Endothelial cell of umbilical vein (primary cell): ENCODE results near the gene KIZ. TPM values are rescaled to one million over a fixed set of nuclear protein-coding genes. Genes with fewer than 3 reads are reported as not detected.

Source experiments
- BruUV-seq: library from RNA; stranded (reverse); fragments of 400-500 nt; replicated peaks from 2 replicates; lab custom pipeline; 2021; lab: Mats Ljungman, UMichigan
- CTCF ChIA-PET: fragments of 300-600, 350-600 bp; sonication (Branson Sonifier 250); formaldehyde crosslinking; loops from one replicate; lab custom pipeline; 2021; ENCODE audit warnings: antibody characterized with exemption, inconsistent platforms; lab: Charles Lee
- POLR2A ChIA-PET: fragments of 300-600, 350-600 bp; sonication (Branson Sonifier 250); formaldehyde crosslinking; loops from one replicate; lab custom pipeline; 2021; ENCODE audit warnings: antibody characterized with exemption, inconsistent platforms; lab: Charles Lee
- DNase-seq: peaks from one replicate; pipeline ENCODE4 v3.0.0-alpha.2; 2011; ENCODE audit warnings: low read depth, low spot score
- FAIRE-seq: peaks from 2 replicates; lab custom pipeline; 2011; peaks lifted over from hg19 to GRCh38; lab: Jason Lieb, UNC
- H2AFZ ChIP-seq: 2 replicates; pipeline ENCODE4 v1.6.0; 2012; ENCODE audit warnings: low read depth, low read length, control low read depth, inconsistent platforms
- H3K27ac ChIP-seq: 2 replicates; pipeline ENCODE4 v1.5.1; 2011; ENCODE audit warnings: low read depth, mild to moderate bottlenecking, control low read depth, low read length, moderate library complexity; ENCODE audit not compliant: insufficient read depth
- H3K27me3 ChIP-seq, 2 experiments: 2 replicates each; pipeline versions ENCODE4 v1.6.0 to v1.6.1; 2011; ENCODE audit warnings: low read length in 2 of 2, mixed read lengths in 1 of 2; ENCODE audit not compliant: control insufficient read depth in 2 of 2, insufficient read depth in 2 of 2
- H3K36me3 ChIP-seq, 2 experiments: 2 replicates in 1 of 2; 3 replicates in 1 of 2; pipeline ENCODE4 v1.5.1; 2011; ENCODE audit warnings: low read length in 2 of 2, mild to moderate bottlenecking in 1 of 2, moderate library complexity in 1 of 2; ENCODE audit not compliant: control insufficient read depth in 2 of 2, insufficient read depth in 2 of 2; ENCODE audit errors: extremely low read depth in 1 of 2
- H3K4me1 ChIP-seq: 3 replicates; pipeline ENCODE4 v1.5.1; 2011; ENCODE audit warnings: mild to moderate bottlenecking, low read length; ENCODE audit not compliant: control insufficient read depth, insufficient read depth; ENCODE audit errors: extremely low read depth
- H3K4me2 ChIP-seq: 2 replicates; pipeline ENCODE4 v1.6.1; 2011; ENCODE audit warnings: low read length, control low read depth, mixed read lengths; ENCODE audit not compliant: insufficient read depth
- H3K4me3 ChIP-seq, 3 experiments: fragments of 200-600 bp in 1 of 3; sonication (generic), shearing (Covaris generic) in 1 of 3; replicated peaks in 1 of 3; 2 replicates each; pipeline ENCODE4 v1.5.1; 2011 to 2016; ENCODE audit warnings: control low read depth in 3 of 3, low read length in 3 of 3, mild to moderate bottlenecking in 2 of 3, inconsistent platforms in 1 of 3, low read depth in 1 of 3, moderate library complexity in 1 of 3; ENCODE audit not compliant: insufficient read depth in 1 of 3
- H3K79me2 ChIP-seq: 2 replicates; pipeline ENCODE4 v1.6.0; 2012; ENCODE audit warnings: low read length, inconsistent platforms; ENCODE audit not compliant: control insufficient read depth, insufficient read depth
- H3K9ac ChIP-seq: replicated peaks from 2 replicates; pipeline ENCODE3; 2011; ENCODE audit warnings: low read length, control low read depth; ENCODE audit not compliant: insufficient read depth; ENCODE audit errors: extremely low read depth
- H3K9me1 ChIP-seq: replicated peaks from 3 replicates; pipeline ENCODE4 v1.6.0; 2011; ENCODE audit warnings: mild to moderate bottlenecking, low read length; ENCODE audit not compliant: control insufficient read depth, insufficient read depth; ENCODE audit errors: extremely low read depth
- H3K9me3 ChIP-seq: replicated peaks from 2 replicates; pipeline ENCODE4 v1.5.1; 2012; ENCODE audit warnings: low read length, inconsistent platforms; ENCODE audit not compliant: control insufficient read depth, insufficient read depth
- H4K20me1 ChIP-seq: replicated peaks from 2 replicates; pipeline ENCODE3; 2011; ENCODE audit warnings: mild to moderate bottlenecking, low read length; ENCODE audit not compliant: control insufficient read depth, insufficient read depth; ENCODE audit errors: extremely low read depth
- EZH2 ChIP-seq: IDR thresholded peaks from 2 replicates; pipeline ENCODE4 v1.6.1; 2012; ENCODE audit warnings: borderline replicate concordance, low read depth, mild to moderate bottlenecking, moderate library complexity, low read length, inconsistent platforms; ENCODE audit not compliant: severe bottlenecking
- FOS ChIP-seq: IDR thresholded peaks from 2 replicates; pipeline ENCODE4 v1.6.1; 2011; ENCODE audit warnings: mild to moderate bottlenecking, low read length, moderate library complexity, borderline replicate concordance; ENCODE audit not compliant: insufficient read depth
- GATA2 ChIP-seq: IDR thresholded peaks from 2 replicates; pipeline ENCODE4 v1.7.0; 2011; ENCODE audit warnings: low read depth, mild to moderate bottlenecking, moderate library complexity, mixed read lengths, low read length; ENCODE audit not compliant: insufficient read length, insufficient read depth
- JUN ChIP-seq: IDR thresholded peaks from 2 replicates; pipeline ENCODE4 v1.6.1; 2011; ENCODE audit warnings: borderline replicate concordance, low read depth; ENCODE audit not compliant: insufficient read length, insufficient read depth
- MYC ChIP-seq: IDR thresholded peaks from one replicate; pipeline ENCODE4 v1.6.1; 2011; ENCODE audit warnings: mild to moderate bottlenecking, low read depth, low read length
- POLR2A ChIP-seq: IDR thresholded peaks from 2 replicates; pipeline ENCODE4 v1.6.1; 2012; ENCODE audit warnings: low read depth, mild to moderate bottlenecking, control low read depth, low read length
- POLR2AphosphoS5 ChIP-seq: IDR thresholded peaks from 2 replicates; pipeline ENCODE4 v1.6.1; 2012; ENCODE audit warnings: low read depth, mild to moderate bottlenecking, control low read depth, low read length, moderate library complexity; ENCODE audit not compliant: insufficient read depth
- dilution Hi-C: fragments of 300-500 bp; cut with MboI; formaldehyde crosslinking; loops from one replicate; pipeline ENCODE4 v1.15.0; 2019; ENCODE audit warnings: low sequenced_read_pairs; ENCODE audit not compliant: extremely low pct_ligation_motif_present
- intact Hi-C: fragments of 100-400 bp; cut with micrococcal nuclease; formaldehyde crosslinking; loops from one replicate; pipeline ENCODE4 v1.10.0; 2022
- polyA plus RNA-seq, 4 experiments: library from polyadenylated mRNA; depleted of rRNA in 3 of 4; stranded (reverse) in 3 of 4; unstranded in 1 of 4; fragments of >200 nt; gene quantifications; 2 replicates each; pipeline versions ENCODE4 v1.2.1 to v1.2.3, GENCODE V29; 2011 to 2012; ENCODE audit warnings: missing spikeins in 1 of 4
- total RNA-seq: library from RNA; stranded (reverse); gene quantifications from 2 replicates; pipeline ENCODE4 v1.2.3, GENCODE V29; 2021
- TF ChIP-seq, protein P1 (sequence below), 2 donors: IDR thresholded peaks; 1 replicate in 1 of 2; 2 replicates in 1 of 2; pipeline ENCODE4 v1.5.1; 2011; ENCODE audit warnings: low read length in 2 of 2, mild to moderate bottlenecking in 2 of 2, moderate library complexity in 2 of 2, control low read depth in 1 of 2, inconsistent platforms in 1 of 2, low read depth in 1 of 2; ENCODE audit not compliant: insufficient read depth in 1 of 2; ENCODE audit errors: extremely low read depth in 1 of 2
- TF ChIP-seq, protein P2 (sequence below): IDR thresholded peaks from 2 replicates; pipeline ENCODE4 v1.6.1; 2011; ENCODE audit not compliant: insufficient read depth, insufficient read length

The KIZ gene
- total and polyA plus RNA-seq, 2 donors (not counting 3 experiments of a cell fraction or from before 2014, with no cell fraction given): 3.9 to 7.3 TPM

DNA sequence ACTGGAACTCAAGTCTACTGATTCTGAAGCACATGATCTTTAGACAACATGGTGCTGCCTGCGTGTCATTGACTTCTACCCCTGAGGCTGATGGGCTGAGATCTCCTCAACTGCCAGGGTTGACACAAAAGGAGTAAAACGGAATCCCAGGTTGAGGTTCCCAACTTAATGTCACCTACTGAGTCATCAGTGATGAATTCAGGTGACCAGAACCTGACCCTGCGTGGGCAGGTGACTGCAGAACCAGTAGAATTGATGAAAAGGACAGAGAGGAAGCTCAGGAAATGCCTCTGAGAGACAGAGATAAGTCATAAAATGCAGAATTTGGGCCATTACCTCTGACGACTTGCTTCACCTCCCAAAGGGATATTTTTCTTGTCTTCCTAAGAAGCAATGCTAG, 7.7 kb upstream of the KIZ start:
- no peak for DNase-seq
- Histone ChIP-seq H3K27ac (no peak overlapping the region), H3K36me3 (no peaks in the 10 kb centered on the region), H3K9me3 (no peaks in the 10 kb centered on the region), H3K4me3 (no peak overlapping the region), H3K79me2 (no peaks in the 10 kb centered on the region), H2AFZ (no peak overlapping the region), H3K4me1 (no peaks in the 10 kb centered on the region), H3K27me3 (peaks cover 6 to 7% of the 10 kb centered on the region in 2 experiments), H3K9ac (no peak overlapping the region), H3K4me2 (no peak overlapping the region), H4K20me1 (no peaks in the 10 kb centered on the region), H3K9me1 (no peaks in the 10 kb centered on the region)
- dilution Hi-C loops (no loop called here), intact Hi-C loops (no loop called here)
- ChIA-PET CTCF (interaction anchor here (1.3 kb wide), 1 partner anchor 8 kb away, joined by 4 read pairs; the partner anchor contains the start of gene KIZ), POLR2A (no interaction called here)
- BruUV-seq: no TSS peak
- TF ChIP-seq, protein P1, sequence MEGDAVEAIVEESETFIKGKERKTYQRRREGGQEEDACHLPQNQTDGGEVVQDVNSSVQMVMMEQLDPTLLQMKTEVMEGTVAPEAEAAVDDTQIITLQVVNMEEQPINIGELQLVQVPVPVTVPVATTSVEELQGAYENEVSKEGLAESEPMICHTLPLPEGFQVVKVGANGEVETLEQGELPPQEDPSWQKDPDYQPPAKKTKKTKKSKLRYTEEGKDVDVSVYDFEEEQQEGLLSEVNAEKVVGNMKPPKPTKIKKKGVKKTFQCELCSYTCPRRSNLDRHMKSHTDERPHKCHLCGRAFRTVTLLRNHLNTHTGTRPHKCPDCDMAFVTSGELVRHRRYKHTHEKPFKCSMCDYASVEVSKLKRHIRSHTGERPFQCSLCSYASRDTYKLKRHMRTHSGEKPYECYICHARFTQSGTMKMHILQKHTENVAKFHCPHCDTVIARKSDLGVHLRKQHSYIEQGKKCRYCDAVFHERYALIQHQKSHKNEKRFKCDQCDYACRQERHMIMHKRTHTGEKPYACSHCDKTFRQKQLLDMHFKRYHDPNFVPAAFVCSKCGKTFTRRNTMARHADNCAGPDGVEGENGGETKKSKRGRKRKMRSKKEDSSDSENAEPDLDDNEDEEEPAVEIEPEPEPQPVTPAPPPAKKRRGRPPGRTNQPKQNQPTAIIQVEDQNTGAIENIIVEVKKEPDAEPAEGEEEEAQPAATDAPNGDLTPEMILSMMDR (IDR thresholded peaks at IDR 0.05; ENCODE audit: extremely low read depth in 1 of 2, insufficient read depth in 1 of 2, low read depth in 1 of 2, low read length in 2 of 2): no peak
- TF ChIP-seq, protein P2, sequence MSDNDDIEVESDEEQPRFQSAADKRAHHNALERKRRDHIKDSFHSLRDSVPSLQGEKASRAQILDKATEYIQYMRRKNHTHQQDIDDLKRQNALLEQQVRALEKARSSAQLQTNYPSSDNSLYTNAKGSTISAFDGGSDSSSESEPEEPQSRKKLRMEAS: no peak
- TF ChIP-seq POLR2AphosphoS5 (no peak), GATA2 (no peak), EZH2 (no peak), POLR2A (no peak), FOS (no peak), MYC (no peak), JUN (no peak)
- no peak for FAIRE-seq
